ENCODE measurements around the gene NLRP4.

DNA sequence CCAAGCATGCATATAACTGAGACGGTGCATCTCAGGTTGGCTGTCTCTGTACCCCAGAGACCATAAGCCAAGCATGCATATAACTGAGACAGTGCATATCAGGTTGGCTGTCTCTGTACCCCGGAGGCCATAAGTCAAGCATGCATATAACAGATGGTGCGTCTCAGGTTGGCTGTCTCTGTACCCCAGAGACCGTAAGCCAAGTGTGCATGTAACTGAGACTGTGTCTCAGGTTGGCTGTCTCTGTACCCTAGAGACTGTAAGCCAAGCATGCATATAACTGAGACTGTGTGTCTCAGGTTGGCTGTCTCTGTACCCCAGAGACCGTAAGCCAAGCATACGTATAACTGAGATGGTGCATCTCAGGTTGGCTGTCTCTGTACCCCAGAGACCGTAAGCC lies 30.8 kb downstream of the NLRP4 start:
- TF ChIP-seq, protein P1, sequence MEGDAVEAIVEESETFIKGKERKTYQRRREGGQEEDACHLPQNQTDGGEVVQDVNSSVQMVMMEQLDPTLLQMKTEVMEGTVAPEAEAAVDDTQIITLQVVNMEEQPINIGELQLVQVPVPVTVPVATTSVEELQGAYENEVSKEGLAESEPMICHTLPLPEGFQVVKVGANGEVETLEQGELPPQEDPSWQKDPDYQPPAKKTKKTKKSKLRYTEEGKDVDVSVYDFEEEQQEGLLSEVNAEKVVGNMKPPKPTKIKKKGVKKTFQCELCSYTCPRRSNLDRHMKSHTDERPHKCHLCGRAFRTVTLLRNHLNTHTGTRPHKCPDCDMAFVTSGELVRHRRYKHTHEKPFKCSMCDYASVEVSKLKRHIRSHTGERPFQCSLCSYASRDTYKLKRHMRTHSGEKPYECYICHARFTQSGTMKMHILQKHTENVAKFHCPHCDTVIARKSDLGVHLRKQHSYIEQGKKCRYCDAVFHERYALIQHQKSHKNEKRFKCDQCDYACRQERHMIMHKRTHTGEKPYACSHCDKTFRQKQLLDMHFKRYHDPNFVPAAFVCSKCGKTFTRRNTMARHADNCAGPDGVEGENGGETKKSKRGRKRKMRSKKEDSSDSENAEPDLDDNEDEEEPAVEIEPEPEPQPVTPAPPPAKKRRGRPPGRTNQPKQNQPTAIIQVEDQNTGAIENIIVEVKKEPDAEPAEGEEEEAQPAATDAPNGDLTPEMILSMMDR (IDR thresholded peaks at IDR 0.05), result no peak
- no peak for TF ChIP-seq POLR2A (IDR thresholded peaks at IDR 0.05)
- no peak for TF ChIP-seq EP300 (IDR thresholded peaks at IDR 0.05)

Data from tibial nerve (tissue), 4 donors.